ENCODE results near the gene TSPAN11.

The TSPAN11 gene

DNA sequence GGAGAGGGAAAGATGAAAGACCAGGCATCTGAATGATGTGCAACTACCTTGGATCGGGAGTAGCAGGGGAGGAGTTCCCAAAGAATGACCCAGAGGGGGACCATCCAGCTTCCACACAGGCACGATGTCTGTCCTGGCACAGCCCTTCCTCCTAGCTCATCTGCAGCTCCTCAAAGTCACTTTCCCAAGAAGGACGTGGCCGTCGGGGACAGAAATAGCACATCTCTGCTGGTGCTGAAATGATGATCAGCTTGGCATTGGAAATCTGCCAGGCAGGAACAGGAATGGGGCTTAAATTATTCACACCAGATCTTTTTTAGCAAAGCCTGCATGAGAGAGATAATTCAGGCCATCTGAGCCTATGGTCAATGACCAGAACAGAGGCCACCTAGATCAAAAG lies 41.7 kb downstream of the TSPAN11 start:
- no peak overlapping the region for H3K4me3 ChIP-seq (ENCODE audit: control insufficient read depth, low read depth, low read length)
- DNase-seq (ENCODE audit: low read depth), result no peak
- TF ChIP-seq CTCF (IDR thresholded peaks at IDR 0.05; ENCODE audit: control insufficient read depth, insufficient read depth, low read depth, low read length, missing control alignments), result no peak

GRCh38 chr12:30969006-30969405 lies 42.5 kb downstream of the TSPAN11 start:
- DNase-seq (ENCODE audit: low read depth), result no peak
- no peak for TF ChIP-seq CTCF (IDR thresholded peaks at IDR 0.05; ENCODE audit: control insufficient read depth, insufficient read depth, low read depth, low read length, missing control alignments)
- H3K4me3 ChIP-seq (ENCODE audit: control insufficient read depth, low read depth, low read length), result no peak overlapping the region

GRCh38 chr12:30969606-30970395 lies 43.3 kb downstream of the TSPAN11 start:
- no peak overlapping the region for H3K4me3 ChIP-seq (ENCODE audit: control insufficient read depth, low read depth, low read length)
- DNase-seq (ENCODE audit: low read depth), result no peak
- TF ChIP-seq CTCF (IDR thresholded peaks at IDR 0.05; ENCODE audit: control insufficient read depth, insufficient read depth, low read depth, low read length, missing control alignments), result no peak

DNA sequence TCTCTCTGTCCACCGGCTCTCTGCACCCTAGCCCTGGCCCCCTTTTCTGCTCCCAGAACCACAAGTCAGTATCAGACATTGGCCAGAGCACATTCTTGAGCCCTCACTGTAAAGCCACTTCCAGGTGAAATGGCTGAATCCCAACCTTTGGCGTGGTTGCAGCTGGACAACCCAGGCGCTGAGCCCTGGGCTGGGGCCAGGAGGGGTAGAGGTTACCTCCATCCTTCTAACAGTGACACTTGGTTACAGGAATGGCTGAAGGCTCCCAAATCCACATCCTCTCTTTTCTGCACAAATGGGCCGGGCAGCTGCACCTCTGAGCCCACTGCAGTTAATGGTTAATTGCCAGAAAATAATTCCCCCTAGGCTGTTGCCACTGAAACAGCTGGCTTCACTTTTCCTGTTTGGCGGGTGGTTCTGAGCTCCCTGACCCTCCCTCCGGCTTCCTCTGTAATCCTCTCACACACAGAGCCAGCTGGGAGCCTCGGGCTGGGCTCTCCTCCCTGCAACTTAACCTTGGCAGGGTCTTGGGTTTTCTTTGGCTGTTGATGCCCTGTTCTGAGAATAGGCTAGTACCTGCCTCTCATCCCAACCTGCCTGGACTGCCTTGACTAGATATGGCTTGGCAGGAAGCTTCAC lies 44.1 kb downstream of the TSPAN11 start:
- no peak for TF ChIP-seq CTCF (IDR thresholded peaks at IDR 0.05; ENCODE audit: control insufficient read depth, insufficient read depth, low read depth, low read length, missing control alignments)
- DNase-seq (ENCODE audit: low read depth), result no peak
- no peak overlapping the region for H3K4me3 ChIP-seq (ENCODE audit: control insufficient read depth, low read depth, low read length)

GRCh38 chr12:30972035-30972434 lies 45.5 kb downstream of the TSPAN11 start:
- DNase-seq (ENCODE audit: low read depth), result no peak
- no peak for TF ChIP-seq CTCF (IDR thresholded peaks at IDR 0.05; ENCODE audit: control insufficient read depth, insufficient read depth, low read depth, low read length, missing control alignments)
- H3K4me3 ChIP-seq (ENCODE audit: control insufficient read depth, low read depth, low read length), result no peak overlapping the region

DNA sequence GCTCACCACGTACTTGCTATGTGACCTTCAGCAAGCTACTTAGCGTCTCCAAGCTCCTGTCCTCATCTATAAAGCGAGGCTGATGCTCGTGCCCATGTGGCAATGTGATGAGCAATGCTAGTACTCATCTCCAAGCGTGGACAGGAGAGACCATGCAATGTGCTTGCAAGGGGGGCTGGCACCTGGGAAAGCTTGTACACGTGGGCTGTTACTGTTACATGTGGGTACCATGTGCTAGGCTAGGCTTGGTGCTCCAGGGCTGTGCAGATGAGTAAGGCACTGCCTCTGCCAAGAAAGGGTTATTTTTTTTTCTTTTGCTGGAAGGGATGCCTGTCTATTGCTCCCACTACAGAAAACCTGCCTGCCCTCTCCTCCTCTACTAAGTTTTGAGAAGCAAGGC lies 46.6 kb downstream of the TSPAN11 start:
- TF ChIP-seq CTCF (IDR thresholded peaks at IDR 0.05; ENCODE audit: control insufficient read depth, insufficient read depth, low read depth, low read length, missing control alignments), result no peak

More for the DNA sequence above, 46.6 kb downstream of the TSPAN11 start:
- no peak overlapping the region for H3K4me3 ChIP-seq (ENCODE audit: control insufficient read depth, low read depth, low read length)
- no peak for DNase-seq (ENCODE audit: low read depth)

All from AG09309 (cell line).